Neural cell (in vitro differentiated cells): ENCODE data around the gene GHRL. TPM values are rescaled to one million over a fixed set of nuclear protein-coding genes. Genes with fewer than 3 reads are reported as not detected.

Source experiments
- H2AFZ ChIP-seq: fragments of 200-600, 300-800 bp; sonication (generic), shearing (Covaris generic); 2 replicates; pipeline ENCODE4 v1.6.0; 2014; ENCODE audit warnings: low read depth, mild to moderate bottlenecking, antibody characterized with exemption, low read length, moderate library complexity
- H3F3A ChIP-seq: fragments of 200-600 bp; shearing (Covaris generic); 2 replicates; pipeline ENCODE4 v1.6.1; 2016; ENCODE audit warnings: mild to moderate bottlenecking, moderate library complexity, mixed read lengths, antibody characterized with exemption, low read length; ENCODE audit not compliant: insufficient read depth, poor library complexity, severe bottlenecking
- H3K27ac ChIP-seq: fragments of 200-600, 300-800 bp; sonication (generic), shearing (Covaris generic); 2 replicates; pipeline ENCODE4 v1.5.1; 2014; ENCODE audit warnings: mild to moderate bottlenecking, low read length, moderate library complexity
- H3K27me3 ChIP-seq: fragments of 300-800, 200-600 bp; sonication (generic), shearing (Covaris generic); 2 replicates; pipeline ENCODE4 v1.6.0; 2014; ENCODE audit warnings: mild to moderate bottlenecking, low read depth, low read length, moderate library complexity; ENCODE audit not compliant: insufficient read depth
- H3K36me3 ChIP-seq: fragments of 300-800, 200-600 bp; sonication (generic), shearing (Covaris generic); 2 replicates; pipeline ENCODE4 v1.5.1; 2014; ENCODE audit warnings: mild to moderate bottlenecking, antibody characterized with exemption, low read length, moderate library complexity; ENCODE audit not compliant: insufficient read depth
- H3K4me2 ChIP-seq: fragments of 300-800, 200-600 bp; sonication (generic), shearing (Covaris generic); 2 replicates; pipeline ENCODE4 v1.6.0; 2014; ENCODE audit warnings: mild to moderate bottlenecking, low read length
- H3K4me3 ChIP-seq: fragments of 300-800, 200-600 bp; sonication (generic), shearing (Covaris generic); 2 replicates; pipeline ENCODE4 v1.5.1; 2014; ENCODE audit warnings: mild to moderate bottlenecking, low read length, moderate library complexity
- H3K79me2 ChIP-seq: fragments of 200-600 bp; shearing (Covaris generic); replicated peaks from 2 replicates; pipeline ENCODE4 v1.6.0; 2014; ENCODE audit warnings: mild to moderate bottlenecking, low read length, moderate library complexity; ENCODE audit not compliant: insufficient read depth
- H3K9ac ChIP-seq: fragments of 300-800, 200-600 bp; sonication (generic), shearing (Covaris generic); 2 replicates; pipeline ENCODE4 v1.6.1; 2016; ENCODE audit warnings: mild to moderate bottlenecking, low read length, mixed read lengths
- H3K9me2 ChIP-seq: fragments of 200-600 bp; shearing (Covaris generic); 2 replicates; pipeline ENCODE4 v1.6.1; 2016; ENCODE audit warnings: mild to moderate bottlenecking, low read length, mixed read lengths; ENCODE audit not compliant: insufficient read depth
- H3K9me3 ChIP-seq: fragments of 200-600, 300-800 bp; sonication (generic), shearing (Covaris generic); 2 replicates; pipeline ENCODE4 v1.6.1; 2016; ENCODE audit warnings: mild to moderate bottlenecking, mixed run types, low read length, moderate library complexity, mixed read lengths
- H4K20me1 ChIP-seq: fragments of 200-600 bp; shearing (Covaris generic); 2 replicates; pipeline ENCODE4 v1.6.1; 2016; ENCODE audit warnings: mild to moderate bottlenecking, mixed run types; ENCODE audit not compliant: insufficient read depth
- CTCF ChIP-seq: fragments of 450-650 bp; IDR thresholded peaks from 2 replicates; pipeline ENCODE4 v1.5.1; 2014; ENCODE audit warnings: antibody characterized with exemption, mild to moderate bottlenecking, moderate library complexity; ENCODE audit not compliant: poor library complexity, severe bottlenecking
- EP300 ChIP-seq: fragments of 450-650 bp; conservative IDR thresholded peaks from 2 replicates; pipeline ENCODE4 v1.6.1; 2014; ENCODE audit warnings: antibody characterized with exemption, mild to moderate bottlenecking, moderate library complexity; ENCODE audit not compliant: poor library complexity, severe bottlenecking
- EZH2 ChIP-seq: fragments of 200-600, 300-800 bp; shearing (Covaris generic), sonication (generic); IDR thresholded peaks from 2 replicates; pipeline ENCODE4 v1.6.1; 2014; ENCODE audit warnings: antibody characterized with exemption, low read length, borderline replicate concordance, mild to moderate bottlenecking; ENCODE audit not compliant: insufficient read depth, poor library complexity, severe bottlenecking
- MXI1 ChIP-seq: fragments of 450-650 bp; conservative IDR thresholded peaks from 2 replicates; pipeline ENCODE4 v1.6.1; 2014; ENCODE audit warnings: antibody characterized with exemption, mild to moderate bottlenecking; ENCODE audit not compliant: poor library complexity, severe bottlenecking
- POLR2AphosphoS5 ChIP-seq: IDR thresholded peaks from 2 replicates; pipeline ENCODE4 v1.6.1; 2012
- RAD21 ChIP-seq: fragments of 450-650 bp; conservative IDR thresholded peaks from 2 replicates; pipeline ENCODE4 v1.6.1; 2014; ENCODE audit warnings: antibody characterized with exemption, mild to moderate bottlenecking, moderate library complexity
- REST ChIP-seq: IDR thresholded peaks from 2 replicates; pipeline ENCODE4 v1.6.1; 2012; ENCODE audit warnings: borderline replicate concordance
- SMC3 ChIP-seq: fragments of 450-650 bp; conservative IDR thresholded peaks from 2 replicates; pipeline ENCODE4 v1.6.1; 2014; ENCODE audit warnings: antibody characterized with exemption, mild to moderate bottlenecking, moderate library complexity; ENCODE audit not compliant: poor library complexity
- TAF1 ChIP-seq: IDR thresholded peaks from 2 replicates; pipeline ENCODE4 v1.6.1; 2012; ENCODE audit warnings: low read depth
- polyA plus RNA-seq: library from polyadenylated mRNA; depleted of rRNA; stranded (reverse); fragments of >200 nt; gene quantifications from 2 replicates; pipeline ENCODE4 v1.2.3, GENCODE V29; 2014

Gene GHRL
- polyA plus RNA-seq, 1 donor from 2014 or later: 2.8 TPM

- no peaks in the 10 kb centered on the region for H4K20me1 ChIP-seq
- no peak overlapping the region for H2AFZ ChIP-seq
- no peaks in the 10 kb centered on the region for H3K9me2 ChIP-seq
- no peak overlapping the region for H3K4me2 ChIP-seq
- no peak for TF ChIP-seq SMC3
- no peak for TF ChIP-seq EZH2
- TF ChIP-seq MXI1: no peak
- TF ChIP-seq REST: no peak
- TF ChIP-seq EP300: no peak
- no peak for TF ChIP-seq RAD21
- TF ChIP-seq CTCF: no peak
- TF ChIP-seq TAF1: no peak
- TF ChIP-seq POLR2AphosphoS5: no peak
- no peaks in the 10 kb centered on the region for H3F3A ChIP-seq
- H3K36me3 ChIP-seq: no peaks in the 10 kb centered on the region
- no peaks in the 10 kb centered on the region for H3K9me3 ChIP-seq
- no peaks in the 10 kb centered on the region for H3K79me2 ChIP-seq
- H3K4me3 ChIP-seq: no peak overlapping the region
- H3K9ac ChIP-seq: no peak overlapping the region
- no peak overlapping the region for H3K27ac ChIP-seq
- no peaks in the 10 kb centered on the region for H3K27me3 ChIP-seq
These were observed 1.4 kb upstream of the GHRL start for GRCh38 chr3:10294030-10294586.

- Histone ChIP-seq H3K27me3 (no peaks in the 10 kb centered on the region), H3K27ac (no peak overlapping the region), H3K4me3 (no peak overlapping the region), H2AFZ (no peak overlapping the region), H3K9me2 (no peaks in the 10 kb centered on the region), H3K4me2 (no peak overlapping the region), H4K20me1 (no peaks in the 10 kb centered on the region), H3K36me3 (no peaks in the 10 kb centered on the region), H3F3A (no peaks in the 10 kb centered on the region), H3K9me3 (no peaks in the 10 kb centered on the region), H3K79me2 (no peaks in the 10 kb centered on the region), H3K9ac (no peak overlapping the region)
- TF ChIP-seq POLR2AphosphoS5: no peak
- no peak for TF ChIP-seq CTCF
- TF ChIP-seq EZH2: no peak
- no peak for TF ChIP-seq REST
- TF ChIP-seq EP300: no peak
- TF ChIP-seq TAF1: no peak
- TF ChIP-seq SMC3: no peak
- no peak for TF ChIP-seq RAD21
- no peak for TF ChIP-seq MXI1
These were observed 1.1 kb downstream of the GHRL start for GRCh38 chr3:10291641-10292040.
